NCI-H187 treated with DMSO at 0.1 percent for 48 hours (cell line): ENCODE results near the gene TRPV4.

Experiments
- DNase-seq: peaks from one replicate; lab custom pipeline; 2025; lab: John Stamatoyannopoulos, UW

TRPV4 gene

DNA sequence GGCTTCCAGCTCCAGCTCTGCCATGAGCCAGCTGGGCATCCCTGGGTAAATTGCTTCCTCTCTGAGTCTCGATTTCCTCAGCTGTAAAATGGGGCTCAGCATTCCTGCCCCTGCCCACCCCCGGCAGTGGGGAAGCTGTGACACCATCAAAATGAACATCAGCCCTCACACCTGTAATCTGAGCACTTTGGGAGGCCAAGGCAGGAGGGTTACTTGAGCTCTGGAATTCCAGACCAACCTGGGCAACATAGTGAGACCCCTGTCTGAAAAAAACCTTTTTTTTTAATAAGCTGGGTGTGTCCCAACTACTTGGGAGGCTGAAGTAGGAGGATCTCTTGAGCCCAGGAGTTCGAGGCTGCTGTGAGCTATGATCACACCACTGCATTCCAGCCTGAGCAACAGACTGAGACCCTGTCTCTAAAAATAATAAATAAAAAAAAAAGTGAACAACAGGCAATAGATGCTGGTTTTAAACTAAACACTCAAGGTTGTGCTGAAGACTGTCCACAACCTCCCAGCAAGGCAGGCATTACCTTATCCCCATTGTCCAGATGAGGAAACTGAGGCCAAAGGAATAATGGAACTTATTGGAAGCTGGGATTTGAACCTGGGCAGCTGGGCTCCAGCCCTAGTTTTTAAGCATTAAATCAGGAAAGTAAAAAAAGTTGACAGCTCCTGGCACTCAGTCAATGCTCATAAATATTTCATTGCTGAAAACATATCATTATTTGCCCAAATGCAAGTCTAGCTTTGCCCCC is 4.3 kb downstream of the TRPV4 start:
- DNase-seq, result no peak

DNA sequence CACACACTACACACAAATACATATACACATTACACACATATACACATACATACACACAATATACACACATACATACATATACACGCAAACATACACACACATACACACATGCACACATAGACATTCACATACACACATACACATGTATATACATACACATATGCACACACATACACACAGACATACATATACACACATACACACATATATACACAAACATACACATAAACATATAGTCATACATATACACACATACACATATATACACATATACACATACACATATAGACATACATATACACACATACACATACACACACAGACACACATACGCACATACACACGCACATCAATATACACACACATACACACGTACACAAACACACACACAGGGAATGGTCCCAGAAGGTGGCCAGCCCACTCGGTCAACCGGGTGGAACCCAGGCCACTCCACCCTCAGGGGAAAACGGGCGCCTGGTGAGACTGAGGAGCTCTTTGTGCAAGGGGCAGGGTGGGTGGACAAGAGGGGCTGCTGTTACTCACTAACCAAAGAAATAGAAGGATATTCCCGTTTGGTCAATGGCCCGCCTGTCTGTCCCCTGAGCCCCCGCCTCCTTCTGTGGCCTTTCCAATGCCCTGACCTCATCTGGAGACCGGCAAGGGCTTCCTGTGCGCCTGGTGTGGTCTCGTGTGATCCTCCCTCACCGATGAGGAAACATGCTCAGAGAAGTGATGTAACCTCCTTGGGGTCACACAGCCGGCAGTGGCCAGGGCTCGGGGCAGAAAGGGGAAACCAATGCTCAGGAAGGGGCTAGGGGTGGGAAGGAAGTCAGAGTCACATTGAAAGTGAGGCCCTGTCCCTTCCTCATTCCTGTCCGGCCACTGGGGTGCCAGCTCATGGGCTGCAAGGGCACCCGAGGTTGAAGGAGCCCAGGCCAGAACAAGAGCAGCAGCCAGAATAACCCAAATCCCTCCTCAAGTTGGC is 5.3 kb downstream of the TRPV4 start:
- no peak for DNase-seq

DNA sequence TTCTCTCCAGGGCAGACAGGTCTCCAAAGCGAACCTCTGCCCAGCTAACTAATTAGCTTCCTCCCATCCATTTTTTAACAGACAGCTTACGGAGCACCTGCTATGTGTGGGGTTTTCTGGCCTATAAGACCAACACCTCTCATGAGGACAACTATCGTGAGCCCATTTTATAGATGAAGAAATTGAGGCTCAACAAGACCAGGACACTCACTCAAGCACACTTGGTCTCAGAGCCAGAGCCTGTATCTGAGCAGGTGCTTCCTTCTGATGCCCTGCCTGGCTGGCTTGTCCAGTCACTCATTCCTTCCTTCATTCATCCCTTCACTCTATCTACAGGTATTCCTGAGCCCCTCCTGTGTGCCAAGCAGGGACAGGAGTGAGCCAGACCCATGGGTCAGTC is 6.1 kb downstream of the TRPV4 start:
- no peak for DNase-seq

DNA sequence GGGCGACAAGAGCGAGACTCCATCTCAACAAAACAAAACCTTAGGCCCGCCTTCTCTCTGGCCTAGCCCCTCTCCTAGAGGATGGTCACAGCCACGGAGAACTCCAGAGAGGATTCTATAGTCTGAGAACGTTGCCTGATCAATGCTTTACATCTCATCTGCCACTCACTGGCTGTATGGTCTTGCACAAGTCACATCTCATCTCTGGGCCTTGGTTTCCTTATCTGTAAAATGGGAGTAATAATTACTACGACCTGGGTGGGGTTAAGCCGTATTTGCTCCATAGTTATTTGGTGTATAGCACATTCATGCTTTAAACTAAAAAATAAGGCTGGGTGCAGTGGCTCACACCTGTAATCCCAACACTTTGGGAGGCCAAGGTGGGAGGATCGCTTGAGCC is 8.5 kb downstream of the TRPV4 start:
- DNase-seq, result no peak

DNA sequence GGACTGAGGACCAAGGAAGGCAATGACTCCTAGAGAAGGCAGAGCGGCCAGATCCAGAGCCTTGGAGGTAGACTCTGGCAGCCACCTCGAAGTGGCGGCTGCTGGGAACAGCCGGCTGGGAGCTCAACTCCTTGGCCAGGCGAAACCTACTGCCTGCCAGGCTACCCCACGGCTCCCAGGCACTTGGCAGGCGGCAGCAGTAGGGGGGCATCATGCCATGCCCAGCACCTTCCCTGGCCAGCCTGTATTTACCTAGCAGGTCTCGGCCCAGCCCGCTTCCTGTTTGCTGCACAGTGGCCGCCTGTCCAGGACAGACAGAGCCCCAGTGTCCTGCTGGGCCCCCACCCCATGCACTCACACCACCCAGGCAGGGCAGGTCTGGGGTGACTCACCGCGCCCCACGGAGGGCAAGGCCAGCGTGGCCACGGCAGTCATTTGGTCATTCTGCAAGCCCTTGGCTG is 10.2 kb downstream of the TRPV4 start:
- no peak for DNase-seq

DNA sequence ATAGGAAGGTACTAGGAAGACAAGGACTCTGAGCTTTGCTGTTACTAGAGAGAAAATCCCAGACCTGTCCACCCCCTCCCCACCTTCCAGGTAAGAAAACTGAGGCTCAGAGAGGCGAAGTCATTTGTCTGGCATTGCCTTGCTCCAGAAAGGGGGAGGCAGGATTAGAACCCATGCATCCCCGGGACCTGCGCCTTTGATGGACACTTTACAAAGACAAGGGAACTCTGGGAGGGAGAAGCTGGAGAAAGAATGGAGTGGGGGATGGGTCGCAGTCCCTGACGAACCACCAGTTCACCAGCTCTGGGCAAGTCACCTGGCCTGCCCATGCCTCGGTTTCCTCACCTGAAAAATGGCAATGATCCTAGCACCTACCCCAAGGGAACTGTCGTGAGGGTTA is 10.8 kb downstream of the TRPV4 start:
- DNase-seq, result no peak

DNA sequence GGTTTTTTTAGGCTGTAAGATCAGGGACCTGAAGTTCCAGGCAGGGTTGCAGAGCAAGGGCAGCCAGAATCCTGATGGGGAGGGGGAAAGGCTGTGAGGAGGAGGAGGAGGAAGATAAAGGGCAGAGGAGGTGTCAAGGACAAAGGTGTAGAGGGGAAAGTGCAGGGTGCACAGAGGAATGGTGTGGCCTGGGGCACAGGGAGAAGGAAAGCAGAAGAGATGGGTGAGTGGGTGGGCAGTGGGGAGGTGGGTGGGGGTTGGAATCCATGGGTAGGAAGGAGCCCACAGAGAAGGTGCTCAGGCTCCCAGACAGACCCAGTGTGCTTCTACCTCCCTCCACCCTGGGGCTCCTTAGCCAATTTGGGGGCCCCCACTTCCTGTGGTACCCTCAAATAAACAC is 11.2 kb downstream of the TRPV4 start:
- DNase-seq, result no peak

DNA sequence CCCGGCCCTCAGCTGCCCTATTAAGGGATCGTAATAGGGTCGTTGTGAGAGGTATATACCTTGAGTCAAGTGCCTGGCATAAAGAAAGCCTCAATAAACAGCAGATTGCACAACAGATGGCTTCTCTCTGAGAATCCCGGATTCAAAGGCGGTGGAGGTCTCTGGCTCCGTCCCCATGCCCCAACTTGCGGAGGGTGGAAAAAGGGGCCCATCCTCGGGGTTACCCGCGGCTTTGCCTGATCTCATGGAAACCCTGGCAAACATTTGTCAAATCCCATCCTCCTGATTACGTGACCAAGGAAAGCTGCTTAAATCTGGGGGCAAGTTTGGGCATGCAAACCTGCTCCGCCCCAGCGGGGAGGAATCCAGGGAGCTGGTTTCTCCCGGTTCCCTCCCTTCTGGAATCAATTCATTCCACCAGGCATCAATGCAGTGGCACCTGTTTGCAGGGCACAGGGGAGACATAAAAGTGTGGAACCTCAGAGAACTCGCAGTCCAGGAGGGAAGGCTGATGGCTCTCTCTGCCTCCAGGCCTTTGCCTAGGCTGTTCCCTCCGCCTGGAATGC is 12.3 kb downstream of the TRPV4 start:
- DNase-seq, result no peak

DNA sequence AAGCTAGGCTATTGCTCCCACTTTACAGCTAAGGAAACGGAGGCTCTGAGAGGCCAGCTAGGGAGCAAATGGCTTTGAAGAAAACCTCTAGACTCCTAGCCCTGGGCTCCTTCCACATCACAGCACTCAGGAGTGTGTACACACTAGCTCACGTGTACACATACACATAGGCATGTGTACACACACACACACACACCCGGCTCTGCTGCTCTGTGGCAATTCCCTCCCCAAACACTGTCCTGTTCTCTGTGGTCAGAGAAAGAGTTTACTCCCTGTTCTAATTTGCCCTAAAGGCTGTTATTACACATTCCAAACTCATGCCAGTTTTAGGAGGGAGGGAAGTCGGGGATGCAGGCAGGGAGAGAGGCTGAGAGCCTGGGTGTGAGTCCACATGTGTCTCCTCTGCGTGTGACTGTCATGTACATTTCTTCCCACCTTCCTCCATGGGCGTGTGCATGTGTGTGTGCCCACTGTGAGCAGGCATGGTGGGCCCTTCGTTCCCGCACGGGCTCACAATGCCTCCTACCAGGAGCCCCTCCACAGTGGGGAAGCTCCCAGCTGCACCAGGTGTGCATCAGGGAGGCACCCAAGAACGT is 14.2 kb downstream of the TRPV4 start:
- DNase-seq, result no peak

DNA sequence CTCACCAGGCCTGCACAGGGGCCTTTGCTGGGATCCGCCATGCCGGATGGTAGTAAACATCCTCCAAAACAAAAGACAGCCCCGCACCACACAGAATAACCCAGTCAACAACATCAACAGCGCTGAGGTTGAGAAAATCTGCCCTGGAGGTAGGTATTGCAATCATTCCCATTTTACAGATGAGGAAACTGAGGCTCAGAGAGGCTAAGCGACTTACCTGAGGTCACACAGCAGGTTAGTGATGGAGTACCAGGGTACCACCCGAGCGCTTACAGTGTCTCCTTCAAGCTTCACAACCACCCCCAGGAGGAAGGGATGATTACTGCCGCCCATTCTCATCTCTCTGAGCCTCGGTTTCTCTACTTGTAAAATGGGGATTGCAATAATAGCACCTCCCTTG is 14.9 kb downstream of the TRPV4 start:
- DNase-seq, result no peak

DNA sequence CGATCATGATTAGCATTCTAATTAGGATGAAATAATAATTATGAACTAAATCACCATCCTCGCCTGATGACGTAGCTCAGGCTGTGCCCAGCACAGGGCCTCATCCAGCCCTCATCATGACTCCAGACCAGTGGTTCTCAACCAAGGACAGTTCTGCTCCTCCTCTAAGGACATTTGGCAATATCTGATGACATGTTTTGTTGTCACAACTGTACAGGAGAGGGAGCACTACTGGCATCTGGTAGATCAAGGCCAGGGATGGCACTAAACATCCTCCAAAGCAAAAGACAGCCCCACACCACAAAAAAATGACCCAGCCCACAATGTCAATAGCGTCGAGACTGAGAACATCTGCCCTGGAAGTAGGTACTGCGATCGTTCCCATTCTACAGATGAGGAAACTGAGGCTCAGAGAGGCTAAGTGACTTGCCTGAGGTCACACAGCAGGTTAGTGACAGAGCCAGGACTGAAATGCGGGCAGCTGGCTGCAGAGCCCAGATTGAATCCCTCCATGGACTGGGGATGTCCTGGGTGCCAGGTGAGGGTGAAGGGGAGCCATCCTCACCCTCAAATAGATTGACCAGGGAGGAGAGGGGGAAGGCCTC is 15.5 kb downstream of the TRPV4 start:
- DNase-seq, result no peak

DNA sequence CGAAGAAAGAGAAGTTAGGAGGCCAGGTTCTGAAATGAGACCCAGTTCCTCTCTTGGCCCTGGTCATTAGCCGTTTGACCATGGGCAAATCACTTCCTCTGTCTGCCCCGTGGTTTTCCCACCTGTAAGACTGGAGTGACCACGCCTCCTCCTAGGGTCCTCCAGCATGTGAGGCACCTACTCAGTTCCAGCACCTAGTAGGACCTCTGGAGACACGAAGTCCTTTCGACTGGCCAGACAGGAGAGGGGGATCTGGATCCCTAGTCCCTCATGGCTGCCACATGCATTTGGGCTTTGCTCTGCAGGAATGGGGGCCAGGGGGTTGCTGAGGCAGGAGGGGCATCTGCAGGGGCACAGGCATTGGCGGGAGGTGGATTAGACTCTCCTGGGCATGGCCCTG is 16.3 kb downstream of the TRPV4 start:
- no peak for DNase-seq

DNA sequence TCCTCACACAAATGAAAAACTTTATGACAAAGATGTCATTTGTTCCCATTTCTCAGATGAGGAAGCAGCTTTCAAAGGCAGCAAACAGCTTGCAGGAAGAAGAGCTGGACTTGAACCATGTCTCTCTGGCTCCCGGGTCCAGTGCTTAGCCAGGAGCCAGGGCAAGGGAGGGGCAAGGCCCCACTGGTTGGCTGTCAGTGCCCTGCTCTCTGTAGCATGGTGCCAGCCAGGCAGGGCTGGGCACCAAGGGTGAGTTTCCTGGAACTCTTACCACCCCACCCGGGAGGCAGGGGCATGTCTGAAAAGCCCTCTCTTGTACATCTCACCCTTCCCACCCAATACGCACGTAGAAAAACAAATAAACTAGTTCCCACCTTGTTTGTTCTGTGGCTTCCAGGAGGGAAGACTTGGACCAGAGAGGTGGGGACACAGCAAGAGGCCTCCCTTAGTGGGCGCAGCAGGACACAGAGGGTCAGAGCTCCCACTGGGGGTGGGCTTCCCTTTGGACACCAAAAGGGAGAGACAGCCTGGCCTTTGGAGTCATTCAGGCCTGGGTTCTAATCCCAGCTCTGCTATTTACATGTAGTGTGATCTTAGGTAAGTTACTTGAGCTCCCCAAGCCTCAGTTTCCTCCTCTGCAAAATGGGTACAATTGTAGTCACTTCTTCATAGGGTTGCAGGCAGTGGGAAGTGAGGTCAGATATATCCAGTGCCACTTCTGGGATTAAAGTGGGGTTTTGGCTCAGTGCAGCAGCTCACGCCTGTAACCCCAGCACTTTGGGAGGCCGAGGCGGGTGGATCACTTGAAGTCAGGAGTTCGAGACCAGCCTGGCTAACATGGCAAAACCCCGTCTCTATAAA is 17.2 kb downstream of the TRPV4 start:
- no peak for DNase-seq

DNA sequence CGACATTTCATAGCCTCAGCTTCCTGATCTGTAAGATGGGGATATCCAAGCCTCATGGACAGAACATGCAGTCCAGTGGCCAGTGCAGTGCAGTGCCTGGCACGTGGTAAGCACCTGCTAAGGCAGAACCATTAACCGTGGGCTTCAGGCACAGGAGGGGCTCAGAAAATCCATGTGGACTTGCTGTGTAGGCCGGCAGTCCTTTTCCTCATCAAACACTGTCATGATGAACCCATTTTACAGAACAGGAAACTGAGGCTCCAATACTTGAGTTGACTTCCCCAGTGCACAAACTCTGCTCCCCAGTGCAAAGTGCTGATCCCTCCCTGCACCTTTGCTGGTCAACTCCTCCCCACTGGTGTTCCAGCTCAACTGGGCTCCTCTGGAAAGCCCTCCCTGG is 18.0 kb downstream of the TRPV4 start:
- DNase-seq, result no peak

DNA sequence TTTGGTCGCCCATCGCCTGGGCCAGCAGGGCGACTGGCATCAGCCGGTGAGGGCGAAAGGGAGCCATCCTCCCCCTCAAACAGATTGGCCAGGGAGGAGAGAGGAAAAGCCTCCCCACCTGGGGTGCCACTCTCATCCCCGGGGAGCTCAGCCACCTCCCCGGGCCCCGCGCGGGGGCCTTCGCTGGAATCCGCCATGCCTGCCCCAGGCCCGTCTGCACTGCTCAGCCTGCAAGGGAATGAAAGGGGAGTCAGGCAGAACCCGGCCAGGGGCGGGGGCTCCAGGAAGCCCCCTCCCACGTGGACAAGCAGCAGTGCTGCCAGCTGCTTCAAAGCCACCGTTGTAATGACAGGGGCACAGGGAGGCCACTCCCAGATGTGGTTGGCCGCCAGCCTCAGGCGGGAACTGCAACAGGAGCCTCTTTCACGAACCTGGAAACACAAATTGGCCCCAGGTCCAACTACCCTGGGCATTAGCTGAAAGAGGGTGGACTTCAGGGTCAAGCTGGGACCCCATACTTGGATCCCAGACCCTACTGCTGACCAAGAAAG is 18.5 kb downstream of the TRPV4 start:
- no peak for DNase-seq

DNA sequence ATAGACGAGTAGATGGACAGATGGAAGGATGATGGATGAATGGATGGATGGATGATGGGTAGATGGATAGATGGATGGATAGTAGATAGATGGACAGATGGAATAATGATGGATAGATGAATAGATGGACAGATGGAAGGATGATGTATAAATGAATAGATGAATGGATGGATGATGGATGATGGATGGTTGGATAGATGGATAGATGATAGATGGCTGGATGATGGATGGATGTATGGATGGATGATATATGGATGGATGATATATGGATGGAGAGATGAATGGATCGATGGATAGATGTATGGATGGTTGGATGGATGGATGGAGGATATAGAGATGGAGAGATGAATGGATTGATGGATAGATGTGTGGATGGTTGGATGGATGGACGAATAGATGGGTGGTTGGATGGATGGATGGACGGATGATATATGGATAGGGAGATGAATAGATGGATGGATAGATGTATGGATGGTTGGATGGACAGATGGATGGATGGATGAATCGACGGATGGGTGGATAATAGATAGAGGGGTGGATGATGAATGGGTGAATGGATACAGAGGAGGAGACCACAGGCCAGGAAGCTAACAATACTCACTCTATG is 19.3 kb downstream of the TRPV4 start:
- DNase-seq, result no peak

DNA sequence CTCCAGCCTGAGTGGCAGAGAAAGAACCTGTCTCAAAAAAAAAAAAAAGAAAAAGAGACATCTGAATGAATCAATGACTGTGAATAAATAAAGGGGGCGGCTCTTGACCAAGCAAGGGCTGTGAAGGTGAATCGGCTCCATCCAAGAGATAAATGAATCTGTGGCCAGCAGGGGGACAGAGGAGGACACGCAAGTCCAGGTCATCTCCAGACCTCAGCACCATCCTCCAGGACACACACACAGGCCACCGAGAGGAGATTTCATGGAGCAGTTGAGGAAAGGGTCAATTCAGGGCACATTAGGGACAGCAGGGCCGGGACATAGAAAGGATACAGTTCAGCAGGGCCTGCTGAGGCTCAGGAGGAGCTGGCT is 21.6 kb downstream of the TRPV4 start:
- DNase-seq, result no peak

DNA sequence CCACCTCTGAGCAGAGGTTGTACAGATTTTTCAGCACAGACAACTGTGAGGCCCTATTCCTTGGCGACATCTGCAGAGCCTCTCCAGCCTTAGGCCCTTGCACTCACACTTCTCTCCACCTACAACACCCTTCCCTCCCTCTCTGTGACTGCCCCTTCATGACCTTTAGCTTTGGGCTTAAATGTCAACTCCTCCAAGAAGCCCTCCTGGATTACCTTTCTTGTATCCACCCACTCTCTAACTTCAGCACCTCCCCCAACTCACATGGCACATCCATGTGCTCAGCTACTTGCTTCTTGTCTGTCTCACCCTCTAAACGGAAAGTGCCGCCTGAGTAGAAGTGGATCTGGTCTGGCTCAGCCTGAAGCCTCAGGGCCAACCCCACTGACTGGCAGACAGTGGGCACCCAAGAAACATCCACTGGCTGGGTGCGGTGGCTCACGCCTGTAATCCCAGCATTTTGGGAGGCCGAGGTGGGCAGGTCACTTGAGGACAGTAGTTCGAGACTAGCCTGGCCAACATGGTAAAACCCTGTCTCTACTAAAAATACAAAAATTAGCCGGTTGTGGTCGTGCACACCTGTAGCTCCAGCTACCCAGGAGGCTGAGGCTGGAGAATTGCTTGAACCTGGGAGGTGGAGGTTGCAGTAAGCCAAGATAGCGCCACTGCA is 22.1 kb downstream of the TRPV4 start:
- no peak for DNase-seq

DNA sequence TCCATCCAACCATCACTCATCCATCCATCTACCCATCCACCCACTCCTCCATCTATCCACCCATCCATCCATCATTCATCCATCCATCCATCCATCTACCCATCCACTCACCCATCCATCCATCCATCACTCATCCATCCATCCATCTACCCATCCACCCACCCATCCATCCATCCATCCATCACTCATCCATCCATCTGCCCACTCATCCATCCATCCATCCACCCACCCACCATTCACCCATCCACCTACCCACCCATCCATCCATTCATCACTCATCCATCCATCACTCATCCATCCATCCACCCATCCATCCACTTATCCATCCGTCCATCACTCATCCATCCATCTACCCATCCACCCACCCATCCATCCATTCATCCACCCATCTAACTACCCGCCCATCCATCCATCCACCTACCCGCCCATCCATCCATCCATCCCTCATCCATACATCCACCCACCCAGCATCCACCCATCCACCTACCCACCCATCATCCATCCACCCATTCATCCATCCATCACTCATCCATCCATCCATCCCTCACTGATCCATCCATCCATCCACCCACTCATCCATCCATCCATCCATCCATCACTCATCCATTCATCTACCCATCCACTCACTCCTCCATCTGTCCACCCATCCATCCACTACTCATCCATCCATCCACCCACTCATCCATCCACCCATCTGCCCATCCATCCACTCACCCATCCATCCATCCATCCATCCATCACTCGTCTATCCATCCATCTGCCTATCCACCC is 24.1 kb downstream of the TRPV4 start:
- no peak for DNase-seq
